IMR-90 (cell line): ENCODE measurements around the gene ISG15. TPM values are rescaled to one million over a fixed set of nuclear protein-coding genes. Genes with fewer than 3 reads are reported as not detected.

ENCODE experiments used
- ATAC-seq: fragments of 200-7000 bp; cut with Tn5 transposase; 2 replicates; pipeline ENCODE4 v1.9.1; 2020; ENCODE audit warnings: low read depth, mild to moderate bottlenecking, moderate library complexity
- BruUV-seq: library from RNA; stranded (reverse); fragments of 400-500 nt; replicated peaks from 2 replicates; lab custom pipeline; 2021; lab: Mats Ljungman, UMichigan
- CTCF ChIA-PET: fragments of 300-600 bp; formaldehyde crosslinking; extraction: SDS; loops from one replicate; lab custom pipeline; 2021; ENCODE audit warnings: antibody characterized with exemption; lab: Yijun Ruan, JAX
- POLR2A ChIA-PET: fragments of 300-600 bp; sonication (Branson Sonifier 250); formaldehyde crosslinking; loops from one replicate; lab custom pipeline; 2022; ENCODE audit warnings: antibody characterized with exemption; ENCODE audit not compliant: unreplicated experiment; lab: Charles Lee
- DNase-seq: peaks from one replicate; pipeline ENCODE4 v3.0.0; 2013
- H2AFZ ChIP-seq: replicated peaks from 2 replicates; pipeline ENCODE3; 2013; ENCODE audit warnings: low read length, mild to moderate bottlenecking; ENCODE audit not compliant: poor library complexity
- H2AK5ac ChIP-seq: 2 replicates; pipeline ENCODE4 v1.6.1; 2013; ENCODE audit warnings: low read depth, low read length, inconsistent platforms
- H2AK9ac ChIP-seq: replicated peaks from 2 replicates; pipeline ENCODE3; 2013; ENCODE audit warnings: mild to moderate bottlenecking, low read depth, low read length, moderate library complexity; ENCODE audit not compliant: poor library complexity
- H2BK120ac ChIP-seq: 2 replicates; pipeline ENCODE4 v1.6.1; 2013; ENCODE audit warnings: low read depth, low read length, inconsistent platforms
- H2BK15ac ChIP-seq: 3 replicates; pipeline ENCODE4 v1.6.1; 2013; ENCODE audit warnings: low read depth, low read length, inconsistent platforms
- H2BK20ac ChIP-seq: 2 replicates; pipeline ENCODE4 v1.6.1; 2013; ENCODE audit warnings: low read depth, mild to moderate bottlenecking, inconsistent platforms, low read length, moderate library complexity
- H2BK5ac ChIP-seq: 2 replicates; pipeline ENCODE4 v1.6.1; 2013; ENCODE audit warnings: mild to moderate bottlenecking, low read depth, low read length, inconsistent platforms; ENCODE audit not compliant: poor library complexity, severe bottlenecking
- H3K14ac ChIP-seq: replicated peaks from 2 replicates; pipeline ENCODE4 v1.6.1; 2013; ENCODE audit warnings: low read depth, low read length, inconsistent platforms
- H3K18ac ChIP-seq: 2 replicates; pipeline ENCODE4 v1.6.1; 2013; ENCODE audit warnings: low read depth, low read length, control low read depth
- H3K23ac ChIP-seq: 2 replicates; pipeline ENCODE4 v1.6.1; 2013; ENCODE audit warnings: low read depth, low read length, inconsistent platforms
- H3K27ac ChIP-seq: 2 replicates; pipeline ENCODE4 v1.5.1; 2013; ENCODE audit warnings: mild to moderate bottlenecking, control low read depth, low read length; ENCODE audit not compliant: insufficient read depth
- H3K27me3 ChIP-seq: 2 replicates; pipeline ENCODE4 v1.6.1; 2013; ENCODE audit warnings: low read length; ENCODE audit not compliant: control insufficient read depth, insufficient read depth
- H3K36me3 ChIP-seq: 2 replicates; pipeline ENCODE4 v1.6.1; 2013; ENCODE audit warnings: low read length, mixed read lengths; ENCODE audit not compliant: control insufficient read depth, insufficient read depth
- H3K4ac ChIP-seq: 2 replicates; pipeline ENCODE4 v1.6.1; 2013; ENCODE audit warnings: low read depth, low read length, inconsistent platforms
- H3K4me1 ChIP-seq: 2 replicates; pipeline ENCODE4 v1.6.1; 2013; ENCODE audit warnings: low read length, mixed read lengths; ENCODE audit not compliant: control insufficient read depth, insufficient read depth
- H3K4me2 ChIP-seq: 2 replicates; pipeline ENCODE4 v1.6.1; 2013; ENCODE audit warnings: low read depth, mild to moderate bottlenecking, control low read depth, low read length, moderate library complexity
- H3K4me3 ChIP-seq: 2 replicates; pipeline ENCODE4 v1.5.1; 2013; ENCODE audit warnings: low read depth, mild to moderate bottlenecking, control low read depth, low read length, moderate library complexity; ENCODE audit not compliant: insufficient read depth
- H3K56ac ChIP-seq: 2 replicates; pipeline ENCODE4 v1.6.1; 2013; ENCODE audit warnings: low read length, inconsistent platforms; ENCODE audit not compliant: insufficient read depth; ENCODE audit errors: extremely low read depth
- H3K79me1 ChIP-seq, 2 experiments: 2 replicates each; pipeline ENCODE4 v1.6.1; 2013; ENCODE audit warnings: low read length in 2 of 2, inconsistent platforms in 1 of 2, low read depth in 1 of 2
- H3K9ac ChIP-seq: 2 replicates; pipeline ENCODE4 v1.6.1; 2013; ENCODE audit warnings: low read depth, low read length, control low read depth
- H3K9me1 ChIP-seq: 2 replicates; pipeline ENCODE4 v1.6.1; 2013; ENCODE audit warnings: low read length, inconsistent platforms; ENCODE audit not compliant: insufficient read depth
- H3K9me3 ChIP-seq: 2 replicates; pipeline ENCODE4 v1.6.1; 2013; ENCODE audit warnings: low read length; ENCODE audit not compliant: control insufficient read depth, insufficient read depth
- H4K20me1 ChIP-seq: 2 replicates; pipeline ENCODE4 v1.6.1; 2013; ENCODE audit warnings: low read length, inconsistent platforms; ENCODE audit not compliant: insufficient read depth
- H4K5ac ChIP-seq: 2 replicates; pipeline ENCODE4 v1.6.1; 2013; ENCODE audit warnings: mild to moderate bottlenecking, low read depth, low read length, control low read depth
- H4K8ac ChIP-seq, 2 experiments: 2 replicates each; pipeline ENCODE4 v1.6.1; 2013; ENCODE audit warnings: low read depth in 2 of 2, low read length in 2 of 2, control low read depth in 1 of 2, inconsistent platforms in 1 of 2
- H4K91ac ChIP-seq: 2 replicates; pipeline ENCODE4 v1.6.1; 2013; ENCODE audit warnings: low read depth, low read length, inconsistent platforms; ENCODE audit not compliant: insufficient read depth
- BHLHE40 ChIP-seq: fragments of 150-350 bp; IDR thresholded peaks from 2 replicates; pipeline ENCODE4 v1.6.1; 2016; ENCODE audit warnings: mild to moderate bottlenecking, low read depth, low read length
- CEBPB ChIP-seq: IDR thresholded peaks from 2 replicates; pipeline ENCODE4 v1.6.1; 2012; ENCODE audit warnings: low read depth, low read length, improper control_type of control experiment
- CHD1 ChIP-seq: IDR thresholded peaks from 2 replicates; pipeline ENCODE4 v1.6.1; 2012; ENCODE audit warnings: low read depth, low read length, improper control_type of control experiment
- FOS ChIP-seq: fragments of 150-350 bp; IDR thresholded peaks from 2 replicates; pipeline ENCODE4 v1.6.1; 2016; ENCODE audit warnings: low read depth, low read length
- MAFK ChIP-seq: IDR thresholded peaks from 2 replicates; pipeline ENCODE4 v1.6.1; 2012; ENCODE audit warnings: low read depth, low read length, improper control_type of control experiment
- MAZ ChIP-seq: IDR thresholded peaks from 2 replicates; pipeline ENCODE4 v1.6.1; 2012; ENCODE audit warnings: low read depth, mild to moderate bottlenecking, low read length, improper control_type of control experiment, moderate library complexity, borderline replicate concordance
- MXI1 ChIP-seq: IDR thresholded peaks from 2 replicates; pipeline ENCODE4 v1.6.1; 2012; ENCODE audit warnings: low read depth, mild to moderate bottlenecking, low read length, moderate library complexity, borderline replicate concordance
- NFE2L2 ChIP-seq: fragments of 150-350 bp; IDR thresholded peaks from 2 replicates; pipeline ENCODE4 v1.6.1; 2016; ENCODE audit warnings: low read depth, mild to moderate bottlenecking, low read length
- POLR2A ChIP-seq: IDR thresholded peaks from 2 replicates; pipeline ENCODE4 v1.6.1; 2012; ENCODE audit warnings: mild to moderate bottlenecking, low read depth, low read length
- RAD21 ChIP-seq: IDR thresholded peaks from 2 replicates; pipeline ENCODE4 v1.6.1; 2012; ENCODE audit warnings: low read length, improper control_type of control experiment
- RCOR1 ChIP-seq: IDR thresholded peaks from 2 replicates; pipeline ENCODE4 v1.6.1; 2012; ENCODE audit warnings: mild to moderate bottlenecking, low read length, improper control_type of control experiment; ENCODE audit not compliant: insufficient replicate concordance
- RFX5 ChIP-seq: IDR thresholded peaks from 2 replicates; pipeline ENCODE4 v1.8.0; 2012; ENCODE audit warnings: low read depth, mild to moderate bottlenecking, low read length, moderate library complexity
- SMC3 ChIP-seq: fragments of 150-350 bp; IDR thresholded peaks from 2 replicates; pipeline ENCODE4 v1.6.1; 2016; ENCODE audit warnings: low read depth, mild to moderate bottlenecking, antibody characterized with exemption, low read length, moderate library complexity
- WGBS, 2 experiments: methylation state at CpG; one replicate each; pipeline versions ENCODE4 v1.1.5 to v1.1.7; 2013; ENCODE audit warnings: missing lambda C conversion rate in 2 of 2; ENCODE audit not compliant: insufficient read length in 1 of 2; ENCODE audit errors: extremely low coverage in 2 of 2; 5-methylcytosine and 5-hydroxymethylcytosine counted together
- dilution Hi-C: fragments of 300-500 bp; cut with HindIII; formaldehyde crosslinking; loops from one replicate; pipeline ENCODE4 v1.14.3; 2018; ENCODE audit warnings: low sequenced_read_pairs; ENCODE audit not compliant: unreplicated experiment
- in situ Hi-C: fragments of 300-500 bp; cut with MboI; formaldehyde crosslinking; loops from 3 replicates; pipeline ENCODE4 v1.14.3; 2019; ENCODE audit warnings: low sequenced_read_pairs, inconsistent platforms, mixed read lengths
- intact Hi-C: fragments of 100-400 bp; cut with micrococcal nuclease; formaldehyde crosslinking; loops from 2 replicates; pipeline ENCODE4 v1.10.0; 2022
- polyA plus RNA-seq, 3 experiments: library from polyadenylated mRNA; depleted of rRNA; stranded (reverse); fragments of >200 nt; gene quantifications; 2 replicates each; pipeline ENCODE4 v1.2.3, GENCODE V29; 2012; ENCODE audit warnings: low replicate concordance in 1 of 3
- total RNA-seq: library from RNA; depleted of rRNA; stranded (reverse); fragments of >200 nt; gene quantifications from 2 replicates; pipeline ENCODE4 v1.2.3, GENCODE V29; 2012
- TF ChIP-seq, protein P1 (sequence below): conservative IDR thresholded peaks from 2 replicates; pipeline ENCODE4 v1.5.1; 2012; ENCODE audit warnings: mild to moderate bottlenecking, low read depth, low read length, improper control_type of control experiment
- TF ChIP-seq, protein P2 (sequence below): fragments of 150-350 bp; IDR thresholded peaks from 2 replicates; pipeline ENCODE4 v1.6.1; 2017; ENCODE audit warnings: mild to moderate bottlenecking, antibody characterized with exemption, low read length, low read depth
- TF ChIP-seq, protein P3 (sequence below): fragments of 150-350 bp; IDR thresholded peaks from 2 replicates; pipeline ENCODE4 v1.6.1; 2016; ENCODE audit warnings: low read depth, mild to moderate bottlenecking, low read length, moderate library complexity, borderline replicate concordance

ISG15 gene
- total and polyA plus RNA-seq, 2 of the 4 experiments (the other 2 are of a cell fraction): 99.1 to 105 TPM

DNA sequence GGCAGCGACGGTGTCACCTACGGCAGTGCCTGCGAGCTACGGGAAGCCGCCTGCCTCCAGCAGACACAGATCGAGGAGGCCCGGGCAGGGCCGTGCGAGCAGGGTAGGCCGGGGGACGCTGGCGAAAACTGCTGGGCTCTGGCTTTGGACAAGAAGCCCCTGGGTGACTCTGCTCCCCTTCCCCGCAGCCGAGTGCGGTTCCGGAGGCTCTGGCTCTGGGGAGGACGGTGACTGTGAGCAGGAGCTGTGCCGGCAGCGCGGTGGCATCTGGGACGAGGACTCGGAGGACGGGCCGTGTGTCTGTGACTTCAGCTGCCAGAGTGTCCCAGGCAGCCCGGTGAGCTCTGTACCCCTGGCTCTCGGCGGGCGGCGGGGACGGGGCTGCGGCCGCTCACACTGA is 30.6 kb downstream of the ISG15 start:
- no peak overlapping the region for H2BK20ac ChIP-seq
- no peak overlapping the region for H3K4me3 ChIP-seq
- ATAC-seq (no peak), DNase-seq (no peak)
- H3K56ac ChIP-seq: no peak overlapping the region
- 94% methylated on average over 23 of the region's 33 CpGs; no CpG with 5 or more reads in 1 of the 2 experiments for WGBS, 2 experiments
- no peak overlapping the region for H2BK5ac ChIP-seq
- dilution Hi-C loops (no loop called here), intact Hi-C loops (no loop called here), in situ Hi-C loops (no loop called here)
- H4K5ac ChIP-seq: no peak overlapping the region
- CTCF ChIA-PET: no interaction called here
- H3K9me3 ChIP-seq: no peaks in the 10 kb centered on the region
- H3K9me1 ChIP-seq: no peaks in the 10 kb centered on the region
- no peak for TF ChIP-seq BHLHE40
- TF ChIP-seq RAD21: no peak
- TF ChIP-seq FOS: no peak
- no peak for TF ChIP-seq NFE2L2
- no peak for TF ChIP-seq SMC3
- TF ChIP-seq, protein P1, sequence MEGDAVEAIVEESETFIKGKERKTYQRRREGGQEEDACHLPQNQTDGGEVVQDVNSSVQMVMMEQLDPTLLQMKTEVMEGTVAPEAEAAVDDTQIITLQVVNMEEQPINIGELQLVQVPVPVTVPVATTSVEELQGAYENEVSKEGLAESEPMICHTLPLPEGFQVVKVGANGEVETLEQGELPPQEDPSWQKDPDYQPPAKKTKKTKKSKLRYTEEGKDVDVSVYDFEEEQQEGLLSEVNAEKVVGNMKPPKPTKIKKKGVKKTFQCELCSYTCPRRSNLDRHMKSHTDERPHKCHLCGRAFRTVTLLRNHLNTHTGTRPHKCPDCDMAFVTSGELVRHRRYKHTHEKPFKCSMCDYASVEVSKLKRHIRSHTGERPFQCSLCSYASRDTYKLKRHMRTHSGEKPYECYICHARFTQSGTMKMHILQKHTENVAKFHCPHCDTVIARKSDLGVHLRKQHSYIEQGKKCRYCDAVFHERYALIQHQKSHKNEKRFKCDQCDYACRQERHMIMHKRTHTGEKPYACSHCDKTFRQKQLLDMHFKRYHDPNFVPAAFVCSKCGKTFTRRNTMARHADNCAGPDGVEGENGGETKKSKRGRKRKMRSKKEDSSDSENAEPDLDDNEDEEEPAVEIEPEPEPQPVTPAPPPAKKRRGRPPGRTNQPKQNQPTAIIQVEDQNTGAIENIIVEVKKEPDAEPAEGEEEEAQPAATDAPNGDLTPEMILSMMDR: no peak
- TF ChIP-seq MAFK: no peak
- TF ChIP-seq CHD1: no peak
- TF ChIP-seq, protein P2, sequence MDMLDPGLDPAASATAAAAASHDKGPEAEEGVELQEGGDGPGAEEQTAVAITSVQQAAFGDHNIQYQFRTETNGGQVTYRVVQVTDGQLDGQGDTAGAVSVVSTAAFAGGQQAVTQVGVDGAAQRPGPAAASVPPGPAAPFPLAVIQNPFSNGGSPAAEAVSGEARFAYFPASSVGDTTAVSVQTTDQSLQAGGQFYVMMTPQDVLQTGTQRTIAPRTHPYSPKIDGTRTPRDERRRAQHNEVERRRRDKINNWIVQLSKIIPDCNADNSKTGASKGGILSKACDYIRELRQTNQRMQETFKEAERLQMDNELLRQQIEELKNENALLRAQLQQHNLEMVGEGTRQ: no peak
- TF ChIP-seq MXI1: no peak
- no peak for TF ChIP-seq MAZ
- no peak for TF ChIP-seq RFX5
- TF ChIP-seq, protein P3, sequence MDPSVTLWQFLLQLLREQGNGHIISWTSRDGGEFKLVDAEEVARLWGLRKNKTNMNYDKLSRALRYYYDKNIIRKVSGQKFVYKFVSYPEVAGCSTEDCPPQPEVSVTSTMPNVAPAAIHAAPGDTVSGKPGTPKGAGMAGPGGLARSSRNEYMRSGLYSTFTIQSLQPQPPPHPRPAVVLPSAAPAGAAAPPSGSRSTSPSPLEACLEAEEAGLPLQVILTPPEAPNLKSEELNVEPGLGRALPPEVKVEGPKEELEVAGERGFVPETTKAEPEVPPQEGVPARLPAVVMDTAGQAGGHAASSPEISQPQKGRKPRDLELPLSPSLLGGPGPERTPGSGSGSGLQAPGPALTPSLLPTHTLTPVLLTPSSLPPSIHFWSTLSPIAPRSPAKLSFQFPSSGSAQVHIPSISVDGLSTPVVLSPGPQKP: no peak
- no peak for TF ChIP-seq POLR2A
- TF ChIP-seq RCOR1: no peak
- no peak for TF ChIP-seq CEBPB
- H3K4me2 ChIP-seq: no peak overlapping the region
- H2AK5ac ChIP-seq: no peak overlapping the region
- H3K4me1 ChIP-seq: peaks cover 7% of the 10 kb centered on the region
- no peak overlapping the region for H4K91ac ChIP-seq
- H2BK15ac ChIP-seq: no peak overlapping the region
- H3K23ac ChIP-seq: no peak overlapping the region
- peaks cover 2 to 18% of the 10 kb centered on the region in 2 experiments; a peak in 3 of 4 replicates for H3K79me1 ChIP-seq
- H2BK120ac ChIP-seq: no peak overlapping the region
- no peaks in the 10 kb centered on the region for H3K27me3 ChIP-seq
- peaks cover 29% of the 10 kb centered on the region for H4K20me1 ChIP-seq
- no peak overlapping the region for H3K18ac ChIP-seq
- H4K8ac ChIP-seq: no peak overlapping the region
- H3K27ac ChIP-seq: no peak overlapping the region
- no peak overlapping the region for H3K14ac ChIP-seq
- no peak overlapping the region for H2AK9ac ChIP-seq
- H3K9ac ChIP-seq: no peak overlapping the region
- H2AFZ ChIP-seq: no peak overlapping the region
- POLR2A ChIA-PET: no interaction called here
- H3K4ac ChIP-seq: no peak overlapping the region
- BruUV-seq: no TSS peak
- peaks cover 57% of the 10 kb centered on the region for H3K36me3 ChIP-seq
